GM03348 (cell line): ENCODE results near the gene TECTA.

Source experiments
- DNase-seq: peaks from one replicate; pipeline ENCODE4 v3.0.0; 2012; ENCODE audit warnings: low spot score

Gene TECTA, protein sequence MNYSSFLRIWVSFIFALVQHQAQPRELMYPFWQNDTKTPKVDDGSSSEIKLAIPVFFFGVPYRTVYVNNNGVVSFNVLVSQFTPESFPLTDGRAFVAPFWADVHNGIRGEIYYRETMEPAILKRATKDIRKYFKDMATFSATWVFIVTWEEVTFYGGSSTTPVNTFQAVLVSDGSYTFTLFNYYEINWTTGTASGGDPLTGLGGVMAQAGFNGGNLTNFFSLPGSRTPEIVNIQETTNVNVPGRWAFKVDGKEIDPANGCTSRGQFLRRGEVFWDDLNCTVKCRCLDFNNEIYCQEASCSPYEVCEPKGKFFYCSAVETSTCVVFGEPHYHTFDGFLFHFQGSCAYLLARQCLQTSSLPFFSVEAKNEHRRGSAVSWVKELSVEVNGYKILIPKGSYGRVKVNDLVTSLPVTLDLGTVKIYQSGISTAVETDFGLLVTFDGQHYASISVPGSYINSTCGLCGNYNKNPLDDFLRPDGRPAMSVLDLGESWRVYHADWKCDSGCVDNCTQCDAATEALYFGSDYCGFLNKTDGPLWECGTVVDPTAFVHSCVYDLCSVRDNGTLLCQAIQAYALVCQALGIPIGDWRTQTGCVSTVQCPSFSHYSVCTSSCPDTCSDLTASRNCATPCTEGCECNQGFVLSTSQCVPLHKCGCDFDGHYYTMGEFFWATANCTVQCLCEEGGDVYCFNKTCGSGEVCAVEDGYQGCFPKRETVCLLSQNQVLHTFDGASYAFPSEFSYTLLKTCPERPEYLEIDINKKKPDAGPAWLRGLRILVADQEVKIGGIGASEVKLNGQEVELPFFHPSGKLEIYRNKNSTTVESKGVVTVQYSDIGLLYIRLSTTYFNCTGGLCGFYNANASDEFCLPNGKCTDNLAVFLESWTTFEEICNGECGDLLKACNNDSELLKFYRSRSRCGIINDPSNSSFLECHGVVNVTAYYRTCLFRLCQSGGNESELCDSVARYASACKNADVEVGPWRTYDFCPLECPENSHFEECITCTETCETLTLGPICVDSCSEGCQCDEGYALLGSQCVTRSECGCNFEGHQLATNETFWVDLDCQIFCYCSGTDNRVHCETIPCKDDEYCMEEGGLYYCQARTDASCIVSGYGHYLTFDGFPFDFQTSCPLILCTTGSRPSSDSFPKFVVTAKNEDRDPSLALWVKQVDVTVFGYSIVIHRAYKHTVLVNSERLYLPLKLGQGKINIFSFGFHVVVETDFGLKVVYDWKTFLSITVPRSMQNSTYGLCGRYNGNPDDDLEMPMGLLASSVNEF (N-terminal part only)

GRCh38 chr11:121100943-121101342 is at the start of gene TECTA:
Gene TECTA, plus strand, starts transcription at chr11:121101243. Its CDS starts 1,423 bp downstream, at chr11:121102666.
- no peak for DNase-seq

DNA sequence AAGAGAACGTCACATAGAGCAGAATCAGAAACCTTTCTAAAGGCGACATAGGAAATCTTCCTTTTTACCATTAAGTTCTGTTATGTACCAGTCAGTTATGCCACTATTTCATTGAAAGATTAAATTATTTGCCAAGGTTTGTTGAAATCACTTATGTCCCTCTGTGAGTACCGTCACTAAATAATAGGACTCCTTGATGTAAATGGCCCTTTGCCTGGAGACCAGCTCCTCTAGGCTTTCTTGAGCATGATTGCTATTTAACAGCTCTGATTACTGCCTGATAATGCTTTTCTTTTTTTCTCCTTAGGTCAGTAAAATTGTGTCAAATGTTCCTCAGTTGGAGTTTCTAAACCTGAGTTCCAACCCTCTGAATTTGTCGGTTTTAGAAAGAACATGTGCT is 47.8 kb upstream of the TECTA start:
- no peak for DNase-seq

GRCh38 chr11:121054266-121054665 is 46.8 kb upstream of the TECTA start:
- DNase-seq, result no peak

- DNase-seq, result no peak
Measured at GRCh38 chr11:121055076-121055475, 46.0 kb upstream of the TECTA start.

GRCh38 chr11:121057922-121058321 is 43.1 kb upstream of the TECTA start:
- DNase-seq, result no peak

DNA sequence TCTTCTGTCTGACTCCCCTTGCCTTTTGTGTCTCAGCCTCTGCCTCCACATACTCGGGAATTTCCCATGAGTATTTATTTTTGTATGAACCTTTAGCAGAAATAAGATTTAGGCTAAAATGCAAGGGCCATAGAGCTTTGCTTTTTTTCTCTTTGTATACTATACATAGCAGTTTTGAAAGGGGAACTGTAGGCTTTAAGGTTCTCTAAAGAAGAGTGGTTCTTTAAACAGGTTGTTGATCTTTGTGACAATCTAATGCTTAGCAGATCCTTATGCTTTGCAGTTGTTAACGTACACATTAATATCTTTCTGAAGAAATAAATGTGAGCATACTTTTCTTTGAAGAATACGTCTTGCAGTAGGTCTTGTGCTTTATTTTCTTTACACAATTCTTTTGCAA is 42.1 kb upstream of the TECTA start:
- DNase-seq, result no peak

- DNase-seq, result no peak
Measured at GRCh38 chr11:121059605-121060004, 41.4 kb upstream of the TECTA start.

- DNase-seq, result no peak
Measured at GRCh38 chr11:121063728-121064127, 37.3 kb upstream of the TECTA start.

- no peak for DNase-seq
Measured at GRCh38 chr11:121066623-121067022, 34.4 kb upstream of the TECTA start.

GRCh38 chr11:121067026-121067425 is 34.0 kb upstream of the TECTA start:
- DNase-seq, result no peak

- DNase-seq, result no peak
Measured at GRCh38 chr11:121067453-121067852, 33.6 kb upstream of the TECTA start.

- DNase-seq, result no peak
Measured at GRCh38 chr11:121067962-121068647, 32.9 kb upstream of the TECTA start.

GRCh38 chr11:121068787-121069186 is 32.3 kb upstream of the TECTA start:
- DNase-seq, result no peak

GRCh38 chr11:121070951-121071845 is 29.8 kb upstream of the TECTA start:
- DNase-seq, result no peak

DNA sequence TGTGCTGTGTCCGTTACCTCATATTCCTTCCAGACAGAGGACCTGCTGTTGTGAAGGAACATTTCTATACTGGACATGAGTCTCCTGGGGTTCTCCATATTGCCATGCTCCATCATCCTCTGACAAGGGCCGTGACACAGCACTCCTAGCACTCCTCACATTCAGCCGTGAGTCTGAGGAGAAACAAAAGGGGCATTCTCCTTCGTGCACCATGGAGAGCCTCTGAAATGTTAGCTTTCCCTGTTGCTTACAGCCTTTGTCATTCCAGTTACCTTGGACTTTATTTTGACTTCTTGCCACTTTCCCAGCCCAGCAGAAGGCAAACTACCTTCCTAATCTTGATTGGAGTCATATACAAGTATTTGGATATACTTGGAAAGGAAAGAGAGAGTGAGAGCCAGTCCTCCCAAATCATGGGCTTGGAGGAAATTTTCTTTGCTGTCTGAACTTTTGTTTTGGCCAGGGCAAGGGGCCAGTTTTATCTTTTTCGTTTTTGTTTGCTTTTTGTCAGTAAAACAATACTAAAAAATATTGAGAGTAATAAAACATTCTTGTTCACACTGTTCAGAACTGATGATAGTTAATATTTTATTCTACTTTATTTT is 29.1 kb upstream of the TECTA start:
- DNase-seq, result no peak

GRCh38 chr11:121081321-121081720 is 19.7 kb upstream of the TECTA start:
- DNase-seq, result no peak

DNA sequence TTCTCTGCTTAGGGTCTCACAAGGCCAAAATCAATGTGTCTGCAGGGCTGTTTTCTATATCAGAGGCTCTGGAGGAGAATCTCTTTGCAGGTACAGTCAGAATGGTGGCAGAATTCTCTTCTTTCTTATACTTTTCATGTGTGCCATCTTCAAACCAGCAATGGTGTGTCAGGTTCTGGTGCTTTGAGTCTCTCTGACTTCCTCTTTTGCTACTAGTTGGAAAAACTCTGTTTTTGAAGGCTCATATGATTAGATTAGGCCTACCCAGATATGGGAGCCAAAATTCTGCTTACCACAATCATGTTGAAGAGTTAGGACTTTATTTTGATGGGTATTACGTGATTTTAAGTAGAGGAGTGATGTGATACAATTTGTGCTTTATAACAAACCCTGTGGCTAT is 18.8 kb upstream of the TECTA start:
- no peak for DNase-seq

GRCh38 chr11:121082670-121083069 is 18.4 kb upstream of the TECTA start:
- DNase-seq, result no peak

GRCh38 chr11:121086866-121087265 is 14.2 kb upstream of the TECTA start:
- DNase-seq, result peak; percentile 15

DNA sequence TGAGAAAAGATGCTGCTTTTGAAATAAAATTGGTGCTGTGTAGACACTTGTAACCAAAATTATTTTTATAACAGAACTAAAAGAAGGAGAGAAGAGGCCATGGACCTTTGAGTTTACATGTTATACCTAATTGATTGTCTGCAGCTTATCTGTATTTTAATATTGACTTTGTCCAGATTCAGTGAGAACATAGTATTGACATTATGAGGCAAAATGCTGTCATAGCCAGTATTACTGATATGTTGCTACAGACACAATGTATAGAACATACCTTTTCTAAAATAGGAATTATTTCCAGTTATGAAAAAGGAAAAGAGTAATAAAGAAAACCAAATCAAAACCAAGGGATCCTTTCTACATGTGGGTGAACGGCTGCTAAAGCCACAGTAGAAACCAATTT is 11.5 kb upstream of the TECTA start:
- no peak for DNase-seq
